ENCODE results near the gene PRR36. TPM values are rescaled to one million over a fixed set of nuclear protein-coding genes. Genes with fewer than 3 reads are reported as not detected.

The PRR36 gene
- total RNA-seq, 1 experiment from 2014 or later: 3.3 TPM

GRCh38 chr19:7901337-7901736, 27.1 kb upstream of the PRR36 start:
- POLR2A ChIA-PET (ENCODE audit: low non-redundant PET): no interaction called here
- intact Hi-C loops (cut with micrococcal nuclease; ENCODE audit: unreplicated experiment): no loop called here
- DNase-seq (ENCODE audit: low spot score): no peak
- CTCF ChIA-PET: interaction anchor here (0.7 kb wide), 2 partner anchors 55 to 972 kb away, joined by 4 to 5 read pairs; no protein-coding TSS in a partner anchor
- no TSS peak for BruUV-seq (replicated peaks)
- Histone ChIP-seq H3K4me3 (ENCODE audit: low read depth, low read length, poor library complexity, severe bottlenecking) (no peak overlapping the region), H3K36me3 (ENCODE audit: insufficient read depth, low read length, poor library complexity, severe bottlenecking) (peaks cover 8% of the 10 kb centered on the region), H3K27ac (ENCODE audit: low read depth, low read length, poor library complexity, severe bottlenecking) (no peak overlapping the region), H3K27me3 (replicated peaks; ENCODE audit: insufficient read depth, low read depth, low read length, poor library complexity) (no peaks in the 10 kb centered on the region), H3K9me3 (ENCODE audit: low read depth, low read length, poor library complexity, severe bottlenecking) (no peaks in the 10 kb centered on the region), H3K4me1 (ENCODE audit: insufficient read depth, low read length, poor library complexity, severe bottlenecking) (peaks cover 13% of the 10 kb centered on the region)
- TF ChIP-seq EZH2 (IDR thresholded peaks at IDR 0.05; ENCODE audit: borderline replicate concordance, low read depth, low read length, poor library complexity, severe bottlenecking) (no peak), CTCF (conservative IDR thresholded peaks at IDR 0.05; ENCODE audit: low read depth, low read length) (no peak)

GRCh38 chr19:7900931-7901330, 26.7 kb upstream of the PRR36 start:
- peaks cover 5% of the 10 kb centered on the region for H3K36me3 ChIP-seq (ENCODE audit: insufficient read depth, low read length, poor library complexity, severe bottlenecking)
- TF ChIP-seq EZH2 (IDR thresholded peaks at IDR 0.05; ENCODE audit: borderline replicate concordance, low read depth, low read length, poor library complexity, severe bottlenecking) (no peak), CTCF (conservative IDR thresholded peaks at IDR 0.05; ENCODE audit: low read depth, low read length) (no peak)
- no peak overlapping the region for H3K4me3 ChIP-seq (ENCODE audit: low read depth, low read length, poor library complexity, severe bottlenecking)
- H3K27me3 ChIP-seq (replicated peaks; ENCODE audit: insufficient read depth, low read depth, low read length, poor library complexity): no peaks in the 10 kb centered on the region
- H3K27ac ChIP-seq (ENCODE audit: low read depth, low read length, poor library complexity, severe bottlenecking): no peak overlapping the region
- H3K9me3 ChIP-seq (ENCODE audit: low read depth, low read length, poor library complexity, severe bottlenecking): no peaks in the 10 kb centered on the region
- intact Hi-C loops (cut with micrococcal nuclease; ENCODE audit: unreplicated experiment): no loop called here
- H3K4me1 ChIP-seq (ENCODE audit: insufficient read depth, low read length, poor library complexity, severe bottlenecking): peaks cover 13% of the 10 kb centered on the region
- no peak for DNase-seq (ENCODE audit: low spot score)
- ChIA-PET POLR2A (ENCODE audit: low non-redundant PET) (no interaction called here), CTCF (no interaction called here)
- BruUV-seq (replicated peaks): no TSS peak

- no peaks in the 10 kb centered on the region for H3K27me3 ChIP-seq (replicated peaks; ENCODE audit: insufficient read depth, low read depth, low read length, poor library complexity)
- intact Hi-C loops (cut with micrococcal nuclease; ENCODE audit: unreplicated experiment): no loop called here
- no peak overlapping the region for H3K27ac ChIP-seq (ENCODE audit: low read depth, low read length, poor library complexity, severe bottlenecking)
- DNase-seq (ENCODE audit: low spot score): no peak
- no peaks in the 10 kb centered on the region for H3K36me3 ChIP-seq (ENCODE audit: insufficient read depth, low read length, poor library complexity, severe bottlenecking)
- BruUV-seq (replicated peaks): no TSS peak
- TF ChIP-seq EZH2 (IDR thresholded peaks at IDR 0.05; ENCODE audit: borderline replicate concordance, low read depth, low read length, poor library complexity, severe bottlenecking) (no peak), CTCF (conservative IDR thresholded peaks at IDR 0.05; ENCODE audit: low read depth, low read length) (no peak)
- CTCF ChIA-PET: no interaction called here
- H3K4me1 ChIP-seq (ENCODE audit: insufficient read depth, low read length, poor library complexity, severe bottlenecking): peaks cover 12% of the 10 kb centered on the region
- no peaks in the 10 kb centered on the region for H3K9me3 ChIP-seq (ENCODE audit: low read depth, low read length, poor library complexity, severe bottlenecking)
- POLR2A ChIA-PET (ENCODE audit: low non-redundant PET): no interaction called here
- no peak overlapping the region for H3K4me3 ChIP-seq (ENCODE audit: low read depth, low read length, poor library complexity, severe bottlenecking)
Measured at GRCh38 chr19:7900401-7900870, 26.2 kb upstream of the PRR36 start.

Measured in A673 (cell line).